Psoas muscle (tissue), 8 donors: ENCODE data around the gene SLC13A3. TPM values are rescaled to one million over a fixed set of nuclear protein-coding genes. Genes with fewer than 3 reads are reported as not detected.

Experiments used
- ATAC-seq, 4 donors: fragments of 200-7000 bp; cut with Tn5 transposase; one replicate each; pipeline ENCODE4 v1.9.1; 2020; ENCODE audit warnings: moderate library complexity in 3 of 4, mild to moderate bottlenecking in 2 of 4
- DNase-seq, 2 donors: peaks; one replicate each; pipeline ENCODE4 v3.0.0-alpha.2; 2020
- H3K27ac ChIP-seq: fragments of 200-600 bp; one replicate; pipeline ENCODE4 v1.8.0; 2022
- H3K27me3 ChIP-seq, 3 donors: fragments of 200-600 bp in 1 of 3; one replicate each; pipeline versions ENCODE4 v1.6.1 to v1.8.0; 2013 to 2022; ENCODE audit warnings: low read length in 2 of 3, mild to moderate bottlenecking in 2 of 3, moderate library complexity in 1 of 3; ENCODE audit not compliant: insufficient read depth in 3 of 3
- H3K36me3 ChIP-seq, 2 donors: fragments of 200-600 bp in 1 of 2; one replicate each; pipeline versions ENCODE4 v1.6.1 to v1.8.0; 2013 to 2022; ENCODE audit warnings: low read depth in 1 of 2, mild to moderate bottlenecking in 1 of 2, moderate library complexity in 1 of 2; ENCODE audit not compliant: insufficient read depth in 1 of 2
- H3K4me1 ChIP-seq: fragments of 200-600 bp; one replicate; pipeline ENCODE4 v1.8.0; 2022
- H3K4me3 ChIP-seq: fragments of 200-600 bp; one replicate; pipeline ENCODE4 v1.8.0; 2022; ENCODE audit warnings: mild to moderate bottlenecking
- H3K9me3 ChIP-seq: fragments of 200-600 bp; one replicate; pipeline ENCODE4 v1.8.0; 2022
- WGBS, 3 donors: extraction: QIAGEN DNeasy Blood & Tissue Kit; methylation state at CpG; one replicate each; pipeline versions ENCODE4 v1.1.6 to v1.1.7; 2013; 5-methylcytosine and 5-hydroxymethylcytosine counted together
- intact Hi-C, 2 donors: fragments of 100-400 bp; cut with DNase I; formaldehyde crosslinking; loops; one replicate each; pipeline versions ENCODE4 v1.11.0 to v1.14.2; 2022
- polyA plus RNA-seq, 3 donors: library from polyadenylated mRNA; stranded (reverse); fragments of 200-250 nt; gene quantifications; one replicate each; pipeline ENCODE4 v1.2.3, GENCODE V29; 2013
- total RNA-seq, 4 donors: library from RNA; stranded (reverse); fragmentation: NEBNext Ultra II Directional in 2 of 4; extraction: Animal tissue kit (Norgen Biotek cat#: 25700) in 2 of 4; gene quantifications; one replicate each; pipeline versions ENCODE4 v1.2.1 to v1.2.4, GENCODE V29; 2021 to 2023
- TF ChIP-seq, protein P1 (sequence below): fragments of 200-600 bp; IDR thresholded peaks from one replicate; pipeline ENCODE4 v1.8.0; 2022; ENCODE audit warnings: antibody characterized with exemption
- donor health status: healthy with polysubstance abuse.
- donor health status: DM: no; HTN: no; CAD: no; lungs with moderate emphysema.
- donor health status: Bipolar disorder and iron deficiency.
- donor health status: healthy.
- donor health status: DM: yes; HTN: yes; CAD: no.
- donor health status: DM: no; HTN: no; CAD: no.
- donor health status: DM: no; HTN: no; CAD: no.
- donor health status: DM: yes; HTN: yes; CAD: no.

SLC13A3 gene
- total and polyA plus RNA-seq, 7 donors, result 0.04 to 0.38 (median 0.15) TPM

DNA sequence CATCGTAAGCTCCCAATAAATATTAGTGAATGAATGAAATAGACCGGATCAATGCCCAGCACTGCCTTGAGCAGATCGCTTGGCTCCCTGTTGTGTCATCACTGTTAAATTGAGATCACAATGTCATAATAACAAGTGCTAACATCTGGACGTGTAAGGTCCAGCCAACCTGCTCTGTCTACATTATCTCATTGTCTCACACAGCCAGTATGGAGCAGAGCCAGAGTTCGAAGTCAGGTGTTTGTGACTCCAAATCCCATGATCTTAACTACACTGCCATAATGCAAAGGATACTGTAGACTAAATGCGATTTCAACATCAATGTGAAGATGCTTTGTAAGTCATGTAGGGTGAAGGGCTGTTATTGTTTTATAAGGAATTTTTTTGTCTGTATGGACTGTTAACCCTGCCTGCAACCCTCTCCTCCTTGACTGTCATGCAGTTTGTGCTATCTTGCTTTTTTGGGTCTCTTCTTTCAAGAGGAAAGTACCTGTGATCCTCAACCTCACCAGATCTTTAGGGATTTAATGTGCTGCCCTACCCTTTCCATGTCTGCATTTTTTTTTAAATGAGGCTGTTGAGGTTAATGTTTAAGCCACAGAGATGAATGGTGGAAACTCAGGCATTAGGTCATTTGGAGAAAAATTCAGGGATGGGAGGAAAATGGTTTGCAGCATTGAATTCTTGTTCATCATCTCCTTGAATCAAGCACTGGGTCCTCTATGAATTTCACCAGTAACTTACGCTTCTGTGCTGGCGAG lies 51.9 kb downstream of the SLC13A3 start:
- no peak for ATAC-seq
- H3K9me3 ChIP-seq, result no peaks in the 10 kb centered on the region
- WGBS, 3 donors, result 75 to 81% (median 80%) methylated on average over 8 of the region's 8 CpGs
- H3K36me3 ChIP-seq, result no peaks in the 10 kb centered on the region
- no peak overlapping the region for H3K27ac ChIP-seq
- DNase-seq, result no peak
- H3K27me3 ChIP-seq, result no peaks in the 10 kb centered on the region
- no peak overlapping the region for H3K4me3 ChIP-seq
- TF ChIP-seq, protein P1, sequence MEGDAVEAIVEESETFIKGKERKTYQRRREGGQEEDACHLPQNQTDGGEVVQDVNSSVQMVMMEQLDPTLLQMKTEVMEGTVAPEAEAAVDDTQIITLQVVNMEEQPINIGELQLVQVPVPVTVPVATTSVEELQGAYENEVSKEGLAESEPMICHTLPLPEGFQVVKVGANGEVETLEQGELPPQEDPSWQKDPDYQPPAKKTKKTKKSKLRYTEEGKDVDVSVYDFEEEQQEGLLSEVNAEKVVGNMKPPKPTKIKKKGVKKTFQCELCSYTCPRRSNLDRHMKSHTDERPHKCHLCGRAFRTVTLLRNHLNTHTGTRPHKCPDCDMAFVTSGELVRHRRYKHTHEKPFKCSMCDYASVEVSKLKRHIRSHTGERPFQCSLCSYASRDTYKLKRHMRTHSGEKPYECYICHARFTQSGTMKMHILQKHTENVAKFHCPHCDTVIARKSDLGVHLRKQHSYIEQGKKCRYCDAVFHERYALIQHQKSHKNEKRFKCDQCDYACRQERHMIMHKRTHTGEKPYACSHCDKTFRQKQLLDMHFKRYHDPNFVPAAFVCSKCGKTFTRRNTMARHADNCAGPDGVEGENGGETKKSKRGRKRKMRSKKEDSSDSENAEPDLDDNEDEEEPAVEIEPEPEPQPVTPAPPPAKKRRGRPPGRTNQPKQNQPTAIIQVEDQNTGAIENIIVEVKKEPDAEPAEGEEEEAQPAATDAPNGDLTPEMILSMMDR, result no peak
- intact Hi-C loops, result no loop called here
- H3K4me1 ChIP-seq, result no peaks in the 10 kb centered on the region

DNA sequence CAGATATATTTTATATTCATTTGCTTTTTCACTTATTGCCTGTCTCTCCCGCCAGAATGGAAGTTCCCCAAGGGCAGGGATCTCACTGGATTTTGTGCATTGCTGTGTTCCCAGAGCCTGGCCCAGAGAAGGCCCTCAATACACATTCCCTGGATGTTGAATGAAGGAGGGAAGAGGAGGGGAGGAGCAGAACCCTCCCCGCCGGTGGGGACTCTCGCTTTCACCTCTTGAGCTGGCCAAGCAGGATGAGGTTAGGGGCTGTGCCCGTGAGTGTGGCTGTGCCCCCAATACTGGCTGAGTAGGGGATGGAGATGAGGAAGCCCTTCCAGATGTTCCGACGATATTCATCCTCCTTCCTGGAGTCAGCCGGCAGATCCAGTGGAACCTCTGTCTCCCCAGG lies 55.3 kb downstream of the SLC13A3 start:
- TF ChIP-seq, protein P1, result no peak
- WGBS, 3 donors, result 82 to 90% (median 84%) methylated on average over 8 of the region's 8 CpGs
- Histone ChIP-seq H3K36me3 (no peaks in the 10 kb centered on the region), H3K4me1 (no peaks in the 10 kb centered on the region), H3K27me3 (no peaks in the 10 kb centered on the region), H3K9me3 (peaks cover 8% of the 10 kb centered on the region), H3K27ac (no peak overlapping the region), H3K4me3 (no peak overlapping the region)
- no peak for ATAC-seq
- intact Hi-C loops, result no loop called here
- no peak for DNase-seq

DNA sequence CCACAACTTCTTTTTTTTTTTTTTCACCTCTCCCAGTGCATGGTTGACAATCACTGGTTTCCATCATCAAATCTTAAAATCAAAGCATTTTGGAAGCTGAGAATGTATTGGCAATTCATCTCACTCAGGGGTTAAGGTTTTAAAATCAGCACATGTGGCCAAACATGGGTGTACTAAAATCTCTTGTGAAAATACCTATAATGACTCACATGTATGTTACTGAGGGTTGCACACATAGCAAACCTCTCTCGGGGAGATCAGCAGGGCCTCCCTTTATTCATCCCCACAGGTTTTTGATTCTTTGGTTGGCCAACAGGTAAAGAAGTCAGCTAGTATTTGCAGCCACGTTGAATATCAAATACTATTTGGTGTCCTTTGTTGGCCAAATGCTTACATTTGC lies 56.5 kb downstream of the SLC13A3 start:
- Histone ChIP-seq H3K4me1 (no peaks in the 10 kb centered on the region), H3K27me3 (no peaks in the 10 kb centered on the region), H3K4me3 (no peak overlapping the region), H3K9me3 (peaks cover 10% of the 10 kb centered on the region), H3K36me3 (no peaks in the 10 kb centered on the region), H3K27ac (no peak overlapping the region)
- intact Hi-C loops, result no loop called here
- no peak for ATAC-seq
- 36 to 44% (median 40%) methylated on average over 2 of the region's 2 CpGs for WGBS, 3 donors
- TF ChIP-seq, protein P1, result no peak
- no peak for DNase-seq

DNA sequence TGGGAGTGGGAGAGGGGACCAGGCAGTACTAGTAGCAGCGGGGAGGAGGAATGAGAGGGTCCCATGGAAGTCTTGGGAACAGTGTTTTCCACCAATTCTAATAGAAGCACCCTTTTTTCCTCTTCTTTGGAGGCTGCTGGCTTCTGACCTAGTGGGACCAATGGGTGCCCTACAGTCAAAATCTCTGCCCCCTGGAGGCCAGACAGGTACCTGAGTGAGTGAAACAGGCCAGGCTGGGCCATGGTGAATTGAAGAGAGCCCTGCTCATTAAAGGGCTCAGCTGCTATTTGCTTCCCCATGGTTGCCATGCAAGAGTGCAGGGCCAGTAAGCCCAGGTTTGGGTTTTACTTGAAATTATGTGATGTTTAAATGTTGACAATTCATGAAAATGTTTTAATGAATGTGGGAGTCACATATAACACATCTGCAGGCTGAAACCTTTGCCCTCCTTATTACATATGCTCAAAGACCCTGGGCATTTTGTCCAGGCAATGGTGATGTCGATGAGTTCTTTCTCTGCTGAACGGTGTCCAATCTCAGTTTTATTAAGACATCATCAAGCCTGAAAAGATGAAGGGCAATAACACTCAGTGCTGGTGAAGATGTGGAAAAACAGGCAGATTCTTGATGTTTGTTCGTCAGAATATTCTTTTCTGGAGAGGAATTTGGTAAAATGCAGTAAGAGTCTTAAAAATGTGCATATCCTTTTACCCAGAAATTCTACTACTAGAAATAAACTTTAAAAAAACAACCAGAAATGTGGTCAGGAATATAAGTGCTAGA lies 58.5 kb downstream of the SLC13A3 start:
- Histone ChIP-seq H3K27me3 (no peaks in the 10 kb centered on the region), H3K4me1 (no peaks in the 10 kb centered on the region), H3K4me3 (no peak overlapping the region), H3K36me3 (no peaks in the 10 kb centered on the region), H3K27ac (no peak overlapping the region), H3K9me3 (peaks cover 16% of the 10 kb centered on the region)
- intact Hi-C loops, result no loop called here
- TF ChIP-seq, protein P1, result no peak
- DNase-seq (no peak), ATAC-seq (no peak)
- 92 to 95% (median 95%) methylated on average over 4 of the region's 4 CpGs for WGBS, 3 donors
